ENCODE measurements around the gene HMG20A. TPM values are rescaled to one million over a fixed set of nuclear protein-coding genes. Genes with fewer than 3 reads are reported as not detected.
A peak's percentile ranks its signal among the peaks of the same experiment; 100 is the strongest.

The HMG20A gene
- total RNA-seq: 10 to 100 TPM; 39.6 to 65.1 (median 49.7) TPM

GRCh38 chr15:77420610-77421369 is at the start of gene HMG20A:
Gene HMG20A (plus strand): TSS chr15:77420888. CDS start chr15:77458408, 37,520 bp downstream.
- WGBS, 2 donors: 0 to 1% methylated on average over 24 to 25 of the region's 25 CpGs
- peak in 1 of 2 donors; percentile 44 for DNase-seq (ENCODE audit: low spot score in 2 of 2)
- TF ChIP-seq POLR2A (IDR thresholded peaks at IDR 0.05) (no peak), EP300 (IDR thresholded peaks at IDR 0.05) (peak; percentile 41 to 84)
- no peaks in the 10 kb centered on the region for H3K27me3 ChIP-seq
- H3K9me3 ChIP-seq: no peaks in the 10 kb centered on the region
- peak within 1 kb of the TSS; percentile 89 to 99 (median 95) for H3K27ac ChIP-seq
- no peaks in the 10 kb centered on the region for H3K36me3 ChIP-seq
- peaks cover 0 to 59% (median 24%) of the 10 kb centered on the region in 4 donors for H3K4me1 ChIP-seq
- peak within 1 kb of the TSS; percentile 81 to 91 (median 84) for H3K4me3 ChIP-seq

- 64 to 67% methylated on average over 5 of the region's 5 CpGs for WGBS, 2 donors
- H3K27me3 ChIP-seq: no peaks in the 10 kb centered on the region
- no peak for DNase-seq (ENCODE audit: low spot score in 2 of 2)
- TF ChIP-seq EP300 (IDR thresholded peaks at IDR 0.05) (no peak), CTCF (IDR thresholded peaks at IDR 0.05) (no peak), POLR2A (IDR thresholded peaks at IDR 0.05) (no peak)
- no peaks in the 10 kb centered on the region for H3K4me1 ChIP-seq
- no peaks in the 10 kb centered on the region for H3K36me3 ChIP-seq
- H3K9me3 ChIP-seq: no peaks in the 10 kb centered on the region
- no peak overlapping the region for H3K4me3 ChIP-seq
- no peak overlapping the region for H3K27ac ChIP-seq
These were observed 48.7 kb upstream of the HMG20A start for GRCh38 chr15:77371850-77372563.

- Histone ChIP-seq H3K9me3 (no peaks in the 10 kb centered on the region), H3K27me3 (no peaks in the 10 kb centered on the region), H3K4me1 (no peaks in the 10 kb centered on the region), H3K27ac (no peak overlapping the region), H3K4me3 (no peak overlapping the region), H3K36me3 (no peaks in the 10 kb centered on the region)
- 72 to 96% methylated on average over 4 of the region's 4 CpGs for WGBS, 2 donors
- TF ChIP-seq CTCF (IDR thresholded peaks at IDR 0.05) (no peak), POLR2A (IDR thresholded peaks at IDR 0.05) (no peak), EP300 (IDR thresholded peaks at IDR 0.05) (no peak)
- no peak for DNase-seq (ENCODE audit: low spot score in 2 of 2)
These were observed 47.2 kb upstream of the HMG20A start for GRCh38 chr15:77373441-77373840.

GRCh38 chr15:77375133-77375532 is 45.6 kb upstream of the HMG20A start:
- no peaks in the 10 kb centered on the region for H3K4me1 ChIP-seq
- H3K27ac ChIP-seq: no peak overlapping the region
- no peak for DNase-seq (ENCODE audit: low spot score in 2 of 2)
- no peak overlapping the region for H3K4me3 ChIP-seq
- H3K27me3 ChIP-seq: no peaks in the 10 kb centered on the region
- no peaks in the 10 kb centered on the region for H3K9me3 ChIP-seq
- WGBS, 2 donors: 90 to 94% methylated on average over 1 of the region's 1 CpG
- no peak for TF ChIP-seq POLR2A (IDR thresholded peaks at IDR 0.05)
- TF ChIP-seq EP300 (IDR thresholded peaks at IDR 0.05): no peak
- H3K36me3 ChIP-seq: no peaks in the 10 kb centered on the region

- no peaks in the 10 kb centered on the region for H3K9me3 ChIP-seq
- 97 to 100% methylated on average over 1 of the region's 1 CpG for WGBS, 2 donors
- no peak overlapping the region for H3K4me3 ChIP-seq
- H3K4me1 ChIP-seq: no peaks in the 10 kb centered on the region
- no peaks in the 10 kb centered on the region for H3K27me3 ChIP-seq
- no peak overlapping the region for H3K27ac ChIP-seq
- no peak for DNase-seq (ENCODE audit: low spot score in 2 of 2)
- TF ChIP-seq POLR2A (IDR thresholded peaks at IDR 0.05) (no peak), EP300 (IDR thresholded peaks at IDR 0.05) (no peak), CTCF (IDR thresholded peaks at IDR 0.05) (no peak)
- no peaks in the 10 kb centered on the region for H3K36me3 ChIP-seq
These were observed 43.9 kb upstream of the HMG20A start for GRCh38 chr15:77376770-77377169.

- Histone ChIP-seq H3K27ac (no peak overlapping the region), H3K4me1 (peaks cover 0 to 18% (median 0%) of the 10 kb centered on the region in 4 donors), H3K9me3 (no peaks in the 10 kb centered on the region), H3K27me3 (no peaks in the 10 kb centered on the region), H3K36me3 (no peaks in the 10 kb centered on the region), H3K4me3 (no peak overlapping the region)
- 88% methylated on average over 4 of the region's 4 CpGs for WGBS, 2 donors
- TF ChIP-seq EP300 (IDR thresholded peaks at IDR 0.05) (no peak), CTCF (IDR thresholded peaks at IDR 0.05) (no peak), POLR2A (IDR thresholded peaks at IDR 0.05) (no peak)
- DNase-seq (ENCODE audit: low spot score in 2 of 2): no peak
These were observed 40.7 kb upstream of the HMG20A start for GRCh38 chr15:77380033-77380432.
